HT1080 (cell line): Measurements from ENCODE around the gene DEPDC4. TPM values are rescaled to one million over a fixed set of nuclear protein-coding genes. Genes with fewer than 3 reads are reported as not detected.
A peak's percentile ranks its signal among the peaks of the same experiment; 100 is the strongest.
"Not testable (repeated sequence)": the region's sequence is repeated elsewhere in the genome, so short reads cannot be mapped to it uniquely, and the experiment has no call there.

Experiments
- DNase-seq: peaks from one replicate; pipeline ENCODE4 v3.0.0-alpha.2; 2015; ENCODE audit warnings: low read depth
- polyA plus RNA-seq, 2 experiments: library from polyadenylated mRNA; depleted of rRNA; stranded (reverse); fragments of >200 nt; gene quantifications; 2 replicates each; pipeline ENCODE4 v1.2.3, GENCODE V29; 2015
- total RNA-seq: library from RNA; depleted of rRNA; stranded (reverse); fragments of >200 nt; shearing (Covaris generic); gene quantifications from 2 replicates; pipeline ENCODE4 v1.2.3, GENCODE V29; 2014; rRNA removed

The DEPDC4 gene
- 2.1 and 2.4 TPM in 2 replicates for total RNA-seq
- polyA plus RNA-seq (2015; cell fraction: cytosol; rRNA removed), result 2.3 and 3.6 TPM in 2 replicates
- 2.8 and 2.9 TPM in 2 replicates for polyA plus RNA-seq (2015; cell fraction: nucleus; rRNA removed)

DNA sequence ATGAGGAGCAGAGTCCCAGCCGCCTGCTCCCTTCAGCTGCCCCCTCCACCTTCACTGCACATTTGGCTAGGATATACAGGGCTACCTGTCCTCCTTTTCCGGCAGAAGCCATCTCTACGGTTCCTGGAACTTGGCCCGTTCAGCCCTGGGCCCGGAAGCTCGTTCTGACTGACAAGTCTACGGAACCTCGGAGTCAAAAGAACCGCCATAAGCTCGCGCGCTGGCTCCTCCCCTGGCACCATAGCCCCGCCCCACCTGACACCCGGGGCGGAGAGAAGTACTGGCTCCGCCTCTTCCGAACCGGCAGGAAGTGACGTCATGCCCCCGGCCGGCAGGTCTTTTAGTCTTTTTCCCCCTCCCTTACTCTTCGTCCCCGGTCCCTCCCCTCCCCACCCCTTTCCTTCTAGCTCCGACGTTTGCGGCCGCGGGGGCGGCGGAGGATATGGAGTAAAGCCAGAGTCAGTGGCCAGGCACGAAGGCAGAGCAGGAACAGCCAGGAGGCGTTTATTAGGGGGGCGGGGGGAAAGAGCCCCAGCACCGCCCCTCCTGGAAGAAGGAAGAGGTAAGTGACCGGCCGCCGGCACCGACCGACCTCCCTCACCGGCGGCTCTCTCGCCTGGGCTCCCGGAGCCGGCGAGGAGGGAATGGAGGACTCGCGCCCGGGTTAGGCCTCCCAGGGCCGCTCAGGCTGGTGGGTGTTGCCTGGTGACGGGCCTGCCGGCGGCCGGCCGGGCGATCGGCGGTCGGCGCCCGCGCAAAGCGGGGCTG, at the start of gene DEPDC4, which contains the start of gene SCYL2:
Gene DEPDC4, minus strand, starts transcription at position 245 of the 768 bp plus-strand sequence. Its CDS starts 3 bp downstream, at position 242.
Gene SCYL2, plus strand, starts transcription at position 343 of the 768 bp plus-strand sequence. CDS start 15,794 bp downstream, outside the sequence.
- DNase-seq, result peak; percentile 94

DNA sequence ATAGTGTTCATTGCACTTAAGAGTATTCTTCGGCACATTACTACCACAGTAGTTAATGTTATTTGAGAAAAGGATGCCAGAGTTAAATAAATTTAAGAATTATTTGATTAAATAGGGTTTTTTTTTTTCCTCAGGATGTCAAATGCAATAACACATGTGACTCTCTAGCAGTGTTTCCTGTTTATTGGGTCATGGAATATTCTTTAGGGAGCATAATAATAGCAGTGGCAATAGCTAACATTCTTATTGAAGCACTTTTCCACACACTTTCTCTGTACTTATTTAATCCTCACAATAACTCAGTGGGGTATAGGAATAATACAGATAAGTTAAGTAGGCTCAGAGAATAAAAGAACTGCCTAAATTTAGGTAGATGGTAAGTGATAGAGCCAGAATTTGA, 44.4 kb upstream of the DEPDC4 start:
- no peak for DNase-seq

GRCh38 chr12:100308138-100308537, 41.3 kb upstream of the DEPDC4 start:
- not testable (repeated sequence) for DNase-seq

DNA sequence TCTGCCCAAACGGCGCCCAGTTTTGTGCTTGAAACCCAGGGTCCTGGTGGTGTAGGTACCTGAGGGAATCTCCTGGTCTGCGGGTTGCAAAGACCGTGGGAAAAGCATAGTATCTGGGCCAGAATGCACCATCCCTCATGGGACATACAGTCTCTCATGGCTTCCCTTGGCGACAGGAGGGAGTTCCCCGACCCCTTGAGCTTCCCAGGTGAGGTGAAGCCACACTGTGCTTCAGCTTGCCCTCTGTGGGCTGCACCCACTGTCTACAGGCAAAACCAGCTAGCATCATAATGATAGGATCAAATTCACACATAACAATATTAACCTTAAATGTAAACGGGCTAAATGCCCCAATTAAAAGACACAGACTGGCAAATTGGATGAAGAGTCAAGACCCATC, 37.5 kb upstream of the DEPDC4 start:
- not testable (repeated sequence) for DNase-seq

DNA sequence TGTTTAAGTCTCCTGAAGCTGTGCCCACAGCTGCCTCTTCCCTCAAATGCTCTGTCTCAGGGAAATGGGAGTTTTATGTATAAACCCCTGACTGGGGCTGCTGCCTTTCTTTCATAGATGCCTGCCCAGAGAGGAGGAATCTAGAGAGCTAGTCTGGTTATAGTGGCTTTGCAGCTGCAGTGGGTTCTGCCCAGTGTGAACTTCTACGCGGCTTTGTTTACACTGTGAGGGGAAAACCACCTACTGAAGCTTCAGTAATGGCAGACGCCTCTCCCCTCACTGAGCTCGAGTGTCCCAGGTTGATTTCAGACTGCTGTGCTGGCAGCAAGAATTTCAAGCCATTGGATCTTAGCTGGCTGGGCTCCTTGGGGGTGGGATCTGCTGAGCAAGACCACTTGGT, 37.0 kb upstream of the DEPDC4 start:
- no peak for DNase-seq

DNA sequence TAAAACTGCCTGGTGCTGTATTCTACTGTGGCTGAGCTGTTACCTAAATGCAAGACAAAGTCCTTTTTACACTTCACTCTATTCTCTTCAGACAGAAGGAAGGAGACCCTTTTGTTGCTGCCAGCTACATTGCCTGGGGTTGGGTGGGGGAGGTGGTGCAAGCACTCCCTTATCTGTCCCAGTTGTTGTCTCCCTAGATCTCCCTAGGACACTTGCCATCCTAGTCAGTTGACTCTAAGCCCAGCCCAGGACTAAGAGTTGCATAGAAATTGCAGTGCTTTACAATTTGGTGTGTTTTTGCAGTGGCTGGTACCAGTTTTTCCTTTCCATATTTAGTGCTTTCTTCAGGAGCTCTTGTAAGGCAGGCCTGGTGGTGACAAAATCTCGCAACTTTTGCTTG, 35.2 kb upstream of the DEPDC4 start:
- no peak for DNase-seq

DNA sequence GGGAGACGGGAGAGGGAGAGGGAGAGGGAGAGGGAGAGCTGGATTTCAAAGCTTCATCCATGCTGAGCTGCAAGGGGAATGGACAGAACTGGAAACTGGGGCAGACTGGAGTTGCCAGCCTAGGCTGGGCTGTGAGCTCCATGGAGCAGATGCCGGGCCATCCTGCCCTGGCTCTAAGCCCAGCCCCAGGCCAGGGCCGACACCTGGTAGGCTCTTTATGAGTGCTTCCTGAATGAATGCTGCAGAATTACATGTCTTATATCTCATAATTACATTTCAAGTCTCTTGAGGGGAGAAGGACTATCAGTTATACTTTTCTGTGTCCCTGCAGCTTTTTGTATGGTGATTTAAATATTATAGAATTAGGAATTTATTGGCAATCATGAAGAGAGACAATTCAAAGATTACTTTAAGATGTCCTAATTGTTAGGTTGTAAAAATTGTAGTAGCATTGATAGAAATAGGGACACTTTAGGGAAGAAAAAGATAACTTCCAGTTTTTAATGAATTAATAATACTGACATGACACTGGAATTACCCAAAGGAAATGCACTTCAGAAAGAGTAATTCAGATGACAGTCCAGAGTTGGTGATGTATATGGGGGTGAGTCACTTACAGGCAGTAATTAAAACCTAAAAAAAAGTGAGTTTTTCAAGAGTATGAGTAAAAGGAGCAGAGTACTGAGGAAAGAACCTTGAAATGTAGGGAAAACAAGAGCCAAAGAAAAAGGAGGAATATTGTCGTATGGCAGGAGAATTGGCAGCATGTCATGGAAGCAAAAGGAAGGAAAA, 29.1 kb upstream of the DEPDC4 start:
- peak; percentile 41 for DNase-seq

GRCh38 chr12:100294366-100294765, 27.5 kb upstream of the DEPDC4 start:
- not testable (repeated sequence) for DNase-seq

DNA sequence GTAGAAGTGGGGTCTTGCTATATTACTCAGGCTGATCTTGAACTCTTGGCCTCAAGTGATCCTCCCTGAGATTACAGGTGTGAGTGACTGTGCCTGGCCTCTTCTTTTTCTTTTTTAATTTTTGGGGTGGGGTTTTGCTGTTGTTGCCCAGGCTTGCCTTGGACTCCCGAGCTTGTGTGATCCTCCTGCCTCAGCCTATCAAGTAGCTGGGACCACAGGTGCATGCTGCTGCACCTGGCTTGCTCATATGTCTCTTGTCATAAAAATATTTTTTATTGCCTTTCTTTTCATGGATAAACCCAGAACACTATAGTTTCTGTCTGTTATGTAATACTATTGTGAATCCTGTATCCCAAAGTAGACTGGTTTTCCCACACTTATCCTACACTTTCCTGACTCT, 26.1 kb upstream of the DEPDC4 start:
- no peak for DNase-seq

DNA sequence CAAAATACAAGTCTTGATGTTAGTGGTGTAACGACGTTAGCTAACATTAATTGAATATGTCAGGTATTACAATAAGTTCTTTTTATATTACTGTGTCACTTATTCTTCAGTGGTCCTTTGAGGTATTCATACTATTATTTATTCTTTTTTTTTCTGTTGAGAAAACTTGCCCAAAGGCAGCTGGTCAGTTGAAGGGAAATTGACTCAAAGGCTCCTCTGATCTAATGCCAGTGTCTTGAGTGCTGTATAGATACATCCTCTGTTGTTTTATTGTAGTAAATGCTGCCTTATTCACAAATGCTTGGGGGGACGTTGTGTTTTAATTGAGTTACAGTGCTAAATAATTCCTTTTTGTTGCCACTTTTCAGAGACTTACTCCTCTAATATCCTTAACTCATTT, 23.1 kb upstream of the DEPDC4 start:
- no peak for DNase-seq

GRCh38 chr12:100289038-100289437, 22.2 kb upstream of the DEPDC4 start:
- no peak for DNase-seq

- DNase-seq, result not testable (repeated sequence)
Measured at GRCh38 chr12:100284556-100284955, 17.7 kb upstream of the DEPDC4 start.

DNA sequence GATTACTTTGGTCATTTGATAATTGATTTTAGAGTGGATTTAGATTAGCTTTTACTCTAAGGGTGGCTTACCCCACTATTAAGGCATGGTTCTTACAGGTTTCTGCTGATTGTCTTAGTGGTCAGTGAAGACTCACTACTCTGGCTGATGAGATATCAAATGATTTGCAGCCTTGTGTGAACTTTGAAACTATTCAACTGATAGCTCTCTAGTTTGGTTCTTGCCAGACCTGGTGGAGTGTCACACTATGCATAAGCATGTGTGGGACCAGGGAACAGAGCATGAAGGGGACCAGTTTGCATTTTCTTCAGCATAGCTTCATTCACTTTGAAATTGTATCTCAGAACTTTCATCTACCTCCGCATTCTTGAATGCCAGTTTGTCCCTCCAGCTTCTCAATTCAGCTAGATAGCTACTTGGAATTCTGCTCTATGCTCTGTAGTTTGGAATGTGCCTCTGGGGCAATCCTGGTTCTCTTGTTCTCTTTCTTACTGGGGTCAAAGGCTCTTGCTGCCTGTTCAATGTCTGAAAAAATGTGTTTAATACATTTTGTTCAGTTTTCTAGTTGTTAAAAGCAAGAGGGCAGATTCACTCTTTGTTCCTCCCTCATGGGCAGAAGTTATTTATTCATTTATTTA, 12.8 kb upstream of the DEPDC4 start:
- DNase-seq, result no peak

DNA sequence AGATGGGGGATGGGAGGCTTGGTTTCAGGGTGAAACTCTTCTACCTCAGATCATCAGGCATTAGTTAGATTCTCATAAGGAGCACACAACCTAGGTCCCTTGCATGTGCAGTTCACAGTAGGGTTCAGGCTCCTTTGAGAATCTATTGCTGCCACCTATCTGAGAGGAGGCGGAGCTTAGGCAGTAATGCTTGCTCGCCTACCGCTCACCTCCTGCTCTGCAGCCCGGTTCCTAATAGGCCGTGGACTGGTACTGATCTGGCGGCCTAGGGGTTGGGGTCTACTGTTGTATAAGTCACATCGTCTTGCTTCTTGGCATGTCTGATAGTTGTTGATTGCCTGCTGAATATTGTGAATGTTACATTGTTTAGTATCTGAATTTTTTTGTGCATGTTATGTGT, 12.3 kb upstream of the DEPDC4 start:
- no peak for DNase-seq

GRCh38 chr12:100274291-100274690, 7.4 kb upstream of the DEPDC4 start:
- no peak for DNase-seq

DNA sequence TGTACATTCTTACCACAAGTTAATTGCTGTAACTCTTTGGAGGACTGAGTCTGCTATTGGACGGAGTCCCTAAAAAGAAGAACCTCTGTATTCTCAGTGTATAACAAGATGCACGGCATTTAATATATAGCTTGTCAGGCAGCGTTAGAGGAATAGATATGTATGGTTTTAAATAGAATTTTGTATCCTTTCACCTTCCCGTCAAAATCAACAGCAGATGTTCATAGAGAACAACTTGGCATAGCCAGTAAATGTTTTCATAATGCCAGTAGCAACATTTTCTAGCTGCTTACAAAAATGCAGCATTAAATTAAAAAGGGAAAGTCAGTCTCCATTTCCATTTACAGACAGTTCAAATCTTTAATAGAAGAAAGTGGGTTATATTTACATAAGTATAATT, 6.9 kb upstream of the DEPDC4 start:
- no peak for DNase-seq

- peak; percentile 13 for DNase-seq
Measured at GRCh38 chr12:100268835-100269564, 2.1 kb upstream of the DEPDC4 start.

GRCh38 chr12:100267603-100268281, 863 bp upstream of the DEPDC4 start:
- DNase-seq, result peak; percentile 10

GRCh38 chr12:100266585-100266834, 369 bp downstream of the DEPDC4 start:
- DNase-seq, result no peak

DNA sequence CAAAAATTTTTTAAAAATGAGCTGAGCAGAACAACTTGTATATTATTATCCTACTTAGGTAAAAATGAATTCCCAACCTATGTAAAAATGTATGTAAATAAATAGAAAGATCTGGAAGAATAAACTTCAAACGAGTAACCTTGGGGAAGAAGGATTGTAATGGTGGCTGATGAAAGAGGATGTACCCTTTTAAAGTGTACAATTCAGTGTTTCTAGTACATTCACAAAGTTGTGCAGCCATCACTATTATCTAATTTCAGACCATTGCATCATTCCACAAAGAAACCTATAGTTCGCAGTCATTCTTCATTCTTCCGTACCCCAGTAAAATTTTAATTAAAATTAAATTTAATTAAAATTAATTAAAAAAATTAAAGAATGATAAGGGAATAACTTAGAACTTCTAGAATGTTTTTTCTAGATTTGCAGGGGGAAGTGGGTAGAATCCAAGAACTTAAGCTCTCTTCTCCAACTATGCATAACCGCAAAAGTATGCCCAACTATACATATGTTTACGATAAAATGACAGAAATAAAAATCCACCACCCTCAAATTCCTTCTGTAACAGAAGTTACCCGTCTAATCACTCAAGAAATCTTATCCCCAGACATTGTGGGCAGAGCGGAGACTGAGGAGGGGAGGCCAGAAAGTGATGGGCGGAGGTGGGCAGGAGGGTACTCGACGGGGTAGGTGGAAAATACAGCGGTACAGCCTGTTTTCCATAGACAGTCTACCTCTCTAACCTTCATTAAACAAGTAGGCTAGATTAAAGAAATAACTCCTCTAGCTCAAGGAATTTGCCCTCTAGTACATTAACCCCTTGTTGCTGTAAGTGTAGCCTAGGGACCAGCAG, 921 bp downstream of the DEPDC4 start:
- DNase-seq, result no peak
